Subcutaneous abdominal adipose tissue (tissue), 5 donors: ENCODE results near the gene PCSK7.
"Not testable (repeated sequence)": the region's sequence is repeated elsewhere in the genome, so short reads cannot be mapped to it uniquely, and the experiment has no call there.

Experiments
- H3K27ac ChIP-seq: one replicate; pipeline ENCODE4 v1.7.0; 2013; ENCODE audit warnings: low read depth, mild to moderate bottlenecking, inconsistent platforms, low read length, moderate library complexity
- H3K27me3 ChIP-seq, 5 donors: one replicate each; pipeline ENCODE4 v1.7.0; 2013; ENCODE audit warnings: low read length in 5 of 5, inconsistent platforms in 1 of 5; ENCODE audit not compliant: control insufficient read depth in 5 of 5, insufficient read depth in 4 of 5
- H3K36me3 ChIP-seq, 5 donors: one replicate each; pipeline ENCODE4 v1.7.0; 2013; ENCODE audit warnings: low read length in 5 of 5; ENCODE audit not compliant: control insufficient read depth in 5 of 5, insufficient read depth in 5 of 5
- H3K4me1 ChIP-seq, 5 donors: one replicate each; pipeline ENCODE4 v1.7.0; 2013; ENCODE audit warnings: low read length in 5 of 5, mild to moderate bottlenecking in 3 of 5, moderate library complexity in 1 of 5; ENCODE audit not compliant: control insufficient read depth in 5 of 5, insufficient read depth in 5 of 5
- H3K4me3 ChIP-seq, 5 donors: one replicate each; pipeline ENCODE4 v1.7.0; 2013; ENCODE audit warnings: low read length in 5 of 5, low read depth in 1 of 5
- H3K9ac ChIP-seq, 5 donors: one replicate each; pipeline ENCODE4 v1.7.0; 2013; ENCODE audit warnings: low read length in 5 of 5, mild to moderate bottlenecking in 4 of 5, moderate library complexity in 3 of 5
- H3K9me3 ChIP-seq, 5 donors: one replicate each; pipeline ENCODE4 v1.7.0; 2013; ENCODE audit warnings: low read length in 5 of 5; ENCODE audit not compliant: control insufficient read depth in 5 of 5
- donor health status: healthy.
- donor health status: healthy.
- donor health status: healthy.
- donor health status: healthy.
- donor health status: healthy.

Gene PCSK7

DNA sequence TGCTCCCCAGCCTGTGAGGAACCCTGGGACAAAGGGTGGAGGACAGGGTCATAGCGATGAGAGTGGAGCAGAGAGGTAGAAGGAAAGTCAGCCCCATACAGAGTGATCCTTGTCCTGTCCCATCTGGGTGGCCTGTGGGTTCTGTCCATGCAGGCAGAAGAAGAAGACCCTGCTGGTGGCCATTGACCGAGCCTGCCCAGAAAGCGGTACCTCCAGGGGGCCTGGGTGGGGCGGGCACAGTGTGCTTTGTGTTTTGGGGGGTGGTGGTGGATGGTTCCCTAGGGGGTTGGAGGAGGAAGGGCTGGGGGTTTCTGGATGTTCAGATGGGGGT lies 45.5 kb downstream of the PCSK7 start:
- H3K9ac ChIP-seq: peak overlapping the region in 2 of 5 donors; percentile 22 to 60
- H3K9me3 ChIP-seq: no peaks in the 10 kb centered on the region
- no peaks in the 10 kb centered on the region for H3K27me3 ChIP-seq
- peaks cover 3 to 87% (median 69%) of the 10 kb centered on the region in 5 donors for H3K36me3 ChIP-seq
- H3K27ac ChIP-seq: no peak overlapping the region
- H3K4me3 ChIP-seq: peak overlapping the region in 2 of 5 donors; percentile 10 to 27
- H3K4me1 ChIP-seq: peaks cover 0 to 51% (median 31%) of the 10 kb centered on the region in 5 donors

DNA sequence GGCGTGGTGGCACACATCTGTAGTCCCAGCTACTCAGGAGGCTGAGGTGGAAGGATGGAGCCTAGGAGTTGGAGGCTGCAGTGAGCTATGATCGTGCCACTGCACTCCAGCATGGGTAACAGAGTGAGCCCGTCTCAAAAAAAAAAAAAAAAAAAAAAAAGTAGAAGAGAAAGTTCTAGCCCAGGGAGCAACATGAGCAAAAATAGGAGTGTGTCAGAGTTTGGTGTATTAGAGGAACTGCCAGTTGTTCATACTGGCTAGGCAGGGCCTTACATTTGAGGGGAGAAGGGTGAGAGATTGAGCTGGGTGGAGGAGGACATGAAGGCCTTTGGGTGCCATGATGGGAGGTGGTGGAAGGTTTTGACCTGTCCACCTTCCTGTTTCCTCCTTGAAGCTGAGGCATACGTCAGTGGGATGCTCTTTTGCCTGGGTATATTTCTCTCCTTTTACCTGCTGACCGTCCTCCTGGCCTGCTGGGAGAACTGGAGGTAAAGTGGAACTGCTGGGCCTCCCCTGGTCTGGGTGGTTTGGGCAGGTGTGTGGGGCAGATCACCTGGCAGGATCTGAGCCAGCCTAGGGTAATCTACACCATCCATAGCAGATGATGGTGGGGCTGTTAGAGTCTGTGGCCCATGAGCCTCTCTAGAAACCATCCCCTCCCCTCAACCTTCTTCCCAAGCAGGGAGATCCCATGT lies 46.0 kb downstream of the PCSK7 start:
- Histone ChIP-seq H3K4me1 (peaks cover 4 to 56% (median 36%) of the 10 kb centered on the region in 5 donors), H3K4me3 (peak overlapping the region in 1 of 5 donors; percentile 10), H3K27ac (no peak overlapping the region), H3K27me3 (no peaks in the 10 kb centered on the region), H3K9ac (peak overlapping the region in 2 of 5 donors; percentile 22 to 60), H3K36me3 (peaks cover 3 to 85% (median 68%) of the 10 kb centered on the region in 5 donors), H3K9me3 (no peaks in the 10 kb centered on the region)

DNA sequence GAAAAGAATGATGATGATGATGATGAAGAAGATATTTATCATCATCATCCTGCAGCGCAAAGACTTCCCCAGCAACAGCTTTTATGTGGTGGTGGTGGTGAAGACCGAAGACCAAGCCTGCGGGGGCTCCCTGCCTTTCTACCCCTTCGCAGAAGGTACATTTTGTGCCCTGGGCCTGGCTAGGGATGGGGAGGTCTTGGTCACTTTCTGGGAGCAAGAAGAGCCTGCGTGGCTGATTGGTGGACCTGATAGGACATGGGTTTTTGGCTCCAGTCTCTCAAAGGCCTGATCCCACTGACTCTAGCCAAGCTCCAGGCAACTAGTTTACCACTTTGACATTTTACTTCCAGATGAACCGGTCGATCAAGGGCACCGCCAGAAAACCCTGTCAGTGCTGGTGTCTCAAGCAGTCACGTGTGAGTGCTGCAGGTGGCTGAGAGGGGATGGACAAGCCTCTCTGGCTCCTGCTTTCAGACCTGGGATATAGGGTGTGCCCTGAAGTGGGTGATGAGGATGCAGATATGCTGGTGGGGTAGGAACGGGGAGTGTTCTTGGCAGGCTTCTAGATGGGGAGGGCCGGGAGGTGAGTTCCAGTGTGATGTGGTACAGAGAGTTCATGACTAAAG lies 48.0 kb downstream of the PCSK7 start:
- Histone ChIP-seq H3K4me1 (peaks cover 10 to 60% (median 49%) of the 10 kb centered on the region in 5 donors), H3K27ac (no peak overlapping the region), H3K9me3 (no peaks in the 10 kb centered on the region), H3K9ac (no peak overlapping the region), H3K27me3 (no peaks in the 10 kb centered on the region), H3K36me3 (peaks cover 3 to 64% (median 48%) of the 10 kb centered on the region in 5 donors), H3K4me3 (no peak overlapping the region)

DNA sequence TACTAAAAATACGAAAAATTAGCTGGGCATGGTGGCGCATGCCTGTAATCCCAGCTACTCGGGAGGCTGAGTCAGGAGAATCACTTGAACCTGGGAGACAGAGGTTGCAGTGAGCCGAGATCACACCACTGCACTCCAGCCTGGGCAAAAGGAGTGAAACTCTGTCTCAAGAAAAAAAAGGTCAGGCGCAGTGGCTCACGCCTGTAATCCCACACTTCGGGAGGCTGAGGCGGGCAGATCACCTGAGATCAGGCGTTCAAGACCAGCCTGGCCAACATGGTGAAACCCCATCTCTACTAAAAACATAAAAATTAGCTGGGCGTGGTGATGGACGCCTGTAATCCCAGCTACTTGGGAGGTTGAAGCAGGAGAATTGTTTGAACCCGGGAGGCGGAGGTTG lies 48.7 kb downstream of the PCSK7 start:
- not testable (repeated sequence) for H3K9ac ChIP-seq, H3K27ac ChIP-seq, H3K9me3 ChIP-seq, H3K27me3 ChIP-seq, H3K4me3 ChIP-seq
- H3K36me3 ChIP-seq: peaks cover 3 to 58% (median 42%) of the 10 kb centered on the region in 5 donors
- H3K4me1 ChIP-seq: peaks cover 10 to 59% (median 47%) of the 10 kb centered on the region in 5 donors

DNA sequence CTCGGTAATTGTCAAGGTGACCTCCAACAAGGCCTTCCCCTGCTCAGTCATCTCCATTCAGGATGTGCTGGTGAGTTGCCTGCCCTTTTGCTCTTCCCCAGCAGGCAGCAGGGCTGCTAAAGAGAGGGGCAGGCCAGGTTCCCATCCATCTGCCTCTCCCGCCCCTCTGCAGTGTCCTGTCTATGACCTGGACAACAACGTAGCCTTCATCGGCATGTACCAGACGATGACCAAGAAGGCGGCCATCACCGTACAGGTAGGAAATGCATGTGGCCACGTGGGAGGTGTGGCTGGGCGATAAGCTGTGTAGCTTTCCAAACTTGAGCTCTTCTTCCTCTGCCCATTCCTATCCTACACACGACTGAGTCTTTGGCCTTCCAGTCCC lies 49.3 kb downstream of the PCSK7 start:
- Histone ChIP-seq H3K9me3 (no peaks in the 10 kb centered on the region), H3K27ac (no peak overlapping the region), H3K36me3 (peaks cover 3 to 51% (median 35%) of the 10 kb centered on the region in 5 donors), H3K4me1 (peaks cover 10 to 59% (median 52%) of the 10 kb centered on the region in 5 donors), H3K4me3 (no peak overlapping the region), H3K27me3 (no peaks in the 10 kb centered on the region), H3K9ac (no peak overlapping the region)

DNA sequence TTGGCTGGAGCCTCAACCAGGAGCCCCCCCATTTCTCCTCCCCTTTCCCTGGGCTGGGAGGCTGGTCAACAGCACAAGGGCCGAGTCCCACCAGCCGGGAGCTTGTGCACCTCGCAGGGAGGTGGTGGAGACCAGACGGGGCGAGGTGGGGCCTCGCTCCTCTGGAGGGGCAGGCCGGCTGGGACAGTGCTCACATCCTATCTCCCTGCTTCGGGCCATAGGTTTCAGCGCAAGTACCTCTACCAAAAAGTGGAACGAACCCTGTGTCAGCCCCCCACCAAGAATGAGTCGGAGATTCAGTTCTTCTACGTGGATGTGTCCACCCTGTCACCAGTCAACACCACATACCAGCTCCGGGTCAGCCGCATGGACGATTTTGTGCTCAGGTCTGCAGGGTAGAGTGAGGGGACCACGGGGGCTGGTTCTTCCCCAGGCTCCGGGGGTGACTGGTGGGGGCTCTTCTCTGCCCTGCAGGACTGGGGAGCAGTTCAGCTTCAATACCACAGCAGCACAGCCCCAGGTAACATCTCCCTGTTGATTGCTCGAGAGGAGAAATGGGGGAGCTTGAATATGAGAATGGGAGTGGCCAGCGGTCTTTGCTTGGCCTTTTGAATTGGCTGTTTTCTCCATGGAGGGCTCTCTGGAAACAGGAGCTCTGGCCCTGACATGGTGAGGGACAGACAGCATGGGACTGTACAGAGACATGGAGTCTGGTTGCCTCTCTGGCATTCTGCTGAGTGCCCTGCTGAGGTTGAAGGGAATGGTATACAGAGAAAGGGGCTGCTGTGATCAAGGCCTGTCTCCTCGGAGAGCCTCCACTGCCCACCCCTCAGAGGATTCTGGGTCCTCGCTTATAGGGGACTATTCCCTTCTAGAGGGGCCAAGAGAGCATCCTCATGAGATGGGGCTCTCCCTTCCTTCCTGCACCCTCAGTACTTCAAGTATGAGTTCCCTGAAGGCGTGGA lies 50.0 kb downstream of the PCSK7 start:
- Histone ChIP-seq H3K27ac (no peak overlapping the region), H3K4me1 (peaks cover 10 to 54% (median 46%) of the 10 kb centered on the region in 5 donors), H3K36me3 (peaks cover 3 to 45% (median 29%) of the 10 kb centered on the region in 5 donors), H3K27me3 (no peaks in the 10 kb centered on the region), H3K9ac (no peak overlapping the region), H3K9me3 (no peaks in the 10 kb centered on the region), H3K4me3 (peak overlapping the region in 1 of 5 donors; percentile 49)

DNA sequence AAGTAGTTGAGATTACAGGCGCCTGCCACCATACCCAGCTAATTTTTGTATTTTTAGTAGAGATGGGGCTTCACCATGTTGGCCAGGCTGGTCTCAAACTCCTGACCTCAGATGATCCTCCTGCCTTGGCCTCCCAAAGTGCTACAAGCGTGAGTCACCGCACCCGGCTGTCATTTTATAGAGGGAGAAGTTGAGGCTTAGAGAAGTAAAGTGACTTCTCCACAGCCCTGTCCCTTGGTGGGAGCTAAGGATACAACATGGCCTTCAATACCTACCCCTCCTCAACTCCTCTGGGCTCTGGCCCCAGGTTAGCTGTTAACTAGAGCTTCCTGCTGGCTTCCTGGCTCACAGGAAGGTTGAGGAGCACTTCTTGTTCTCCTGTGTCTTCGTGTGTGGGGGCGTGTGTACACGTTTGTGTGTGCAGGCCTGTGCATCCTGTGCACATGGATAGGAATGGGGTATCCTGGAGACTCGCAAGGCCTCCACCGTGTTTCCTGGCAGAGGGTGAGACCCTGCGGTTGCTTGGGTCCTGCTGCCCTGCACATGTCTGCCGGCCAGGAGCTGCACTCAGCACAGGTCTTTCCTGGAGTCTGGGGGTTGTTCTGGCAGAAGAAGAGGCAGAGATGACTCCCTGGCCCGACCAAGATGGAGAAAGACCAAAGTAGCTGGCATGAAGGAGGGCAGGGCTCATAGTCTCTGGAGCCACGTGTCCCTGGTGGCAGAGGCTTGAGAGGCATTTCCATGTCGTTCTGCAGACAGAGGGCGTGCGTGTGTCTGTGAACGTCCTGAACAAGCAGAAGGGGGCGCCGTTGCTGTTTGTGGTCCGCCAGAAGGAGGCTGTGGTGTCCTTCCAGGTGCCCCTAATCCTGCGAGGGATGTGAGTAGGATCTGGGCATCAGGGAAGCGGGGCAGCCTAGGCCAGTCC lies 51.0 kb downstream of the PCSK7 start:
- peaks cover 10 to 48% (median 37%) of the 10 kb centered on the region in 5 donors for H3K4me1 ChIP-seq
- peak overlapping the region; percentile 88 for H3K27ac ChIP-seq
- no peaks in the 10 kb centered on the region for H3K9me3 ChIP-seq
- peak overlapping the region; percentile 4 to 50 (median 35) for H3K4me3 ChIP-seq
- H3K9ac ChIP-seq: peak overlapping the region in 1 of 5 donors; percentile 54
- no peaks in the 10 kb centered on the region for H3K27me3 ChIP-seq
- H3K36me3 ChIP-seq: peaks cover 3 to 35% (median 24%) of the 10 kb centered on the region in 5 donors

DNA sequence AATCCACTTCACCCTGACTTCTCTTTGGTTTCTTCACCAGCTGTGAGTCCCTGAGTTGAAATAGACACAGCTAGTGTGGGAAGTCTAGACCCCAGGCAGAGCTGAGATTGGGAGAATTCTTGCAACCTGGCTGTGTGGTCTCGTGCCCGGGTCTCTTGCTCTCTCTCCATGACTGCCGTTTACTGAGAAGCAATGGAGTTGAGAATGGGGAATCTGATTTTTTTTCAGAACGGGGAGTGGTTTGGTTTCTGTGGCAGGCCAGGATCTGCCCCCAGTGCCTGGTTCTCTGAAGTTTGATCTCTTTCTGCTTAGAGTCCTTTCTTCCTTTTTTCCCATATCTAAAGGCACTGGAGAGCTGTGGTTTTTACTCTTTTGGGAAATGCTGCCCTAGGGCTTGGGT lies 51.9 kb downstream of the PCSK7 start:
- Histone ChIP-seq H3K4me3 (peak overlapping the region; percentile 81 to 95 (median 95)), H3K27ac (peak overlapping the region; percentile 88), H3K9ac (peak overlapping the region in 4 of 5 donors; percentile 78 to 95 (median 87)), H3K9me3 (no peaks in the 10 kb centered on the region), H3K36me3 (peaks cover 3 to 30% (median 21%) of the 10 kb centered on the region in 5 donors), H3K27me3 (no peaks in the 10 kb centered on the region), H3K4me1 (peaks cover 10 to 46% (median 41%) of the 10 kb centered on the region in 5 donors)
